Upper lobe of right lung (tissue), 1 donor: ENCODE results near the gene EN1. TPM values are rescaled to one million over a fixed set of nuclear protein-coding genes. Genes with fewer than 3 reads are reported as not detected.
A peak's percentile ranks its signal among the peaks of the same experiment; 100 is the strongest.

Experiments used
- ATAC-seq: fragments of 200-7000 bp; cut with Tn5 transposase; one replicate; pipeline ENCODE4 v1.9.1; 2020; ENCODE audit warnings: mild to moderate bottlenecking, moderate library complexity
- DNase-seq: peaks from one replicate; pipeline ENCODE4 v3.0.0-alpha.2; 2020
- H3K27ac ChIP-seq: fragments of 200-600 bp; one replicate; pipeline ENCODE4 v1.8.0; 2022
- H3K27me3 ChIP-seq: fragments of 200-600 bp; one replicate; pipeline ENCODE4 v1.8.0; 2022; ENCODE audit warnings: mild to moderate bottlenecking
- H3K36me3 ChIP-seq: fragments of 200-600 bp; one replicate; pipeline ENCODE4 v1.8.0; 2022
- H3K4me1 ChIP-seq: fragments of 200-600 bp; one replicate; pipeline ENCODE4 v1.8.0; 2022
- H3K4me3 ChIP-seq: fragments of 200-600 bp; one replicate; pipeline ENCODE4 v1.8.0; 2022; ENCODE audit warnings: mild to moderate bottlenecking
- H3K9me3 ChIP-seq: fragments of 200-600 bp; one replicate; pipeline ENCODE4 v1.8.0; 2022
- intact Hi-C: fragments of 100-400 bp; cut with DNase I; formaldehyde crosslinking; loops from one replicate; pipeline ENCODE4 v1.11.0; 2022
- total RNA-seq: library from RNA; stranded (reverse); fragmentation: NEBNext Ultra II Directional; extraction: Animal tissue kit (Norgen Biotek cat#: 25700); gene quantifications from one replicate; pipeline ENCODE4 v1.2.1, GENCODE V29; 2021
- TF ChIP-seq, protein P1 (sequence below): fragments of 200-600 bp; IDR thresholded peaks from one replicate; pipeline ENCODE4 v1.8.0; 2022; ENCODE audit warnings: antibody characterized with exemption
- donor health status: DM: no; HTN: yes; CAD: no; lungs with severe emphysema.

The EN1 gene
- total RNA-seq, 1 donor from 2014 or later, result not detected

DNA sequence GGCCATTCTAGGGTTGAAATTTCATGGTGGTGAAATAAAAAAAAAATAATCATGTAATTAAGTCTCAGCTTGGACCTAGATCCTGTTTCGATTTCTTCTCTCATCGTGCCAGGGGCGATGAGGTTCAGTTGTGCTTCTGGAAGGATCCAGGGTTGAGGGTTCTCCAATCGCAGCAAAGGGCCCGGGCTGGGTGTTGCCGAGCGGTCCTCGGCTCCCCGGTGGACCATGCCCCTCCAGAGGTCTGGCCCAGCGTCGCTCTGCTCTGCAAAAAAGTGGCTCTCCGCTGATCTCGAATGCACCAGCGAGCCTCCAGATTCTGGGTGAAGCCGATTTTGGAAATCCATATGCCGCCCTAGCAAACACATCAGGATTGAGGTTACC, 39.0 kb downstream of the EN1 start:
- peaks cover 58% of the 10 kb centered on the region for H3K27me3 ChIP-seq
- H3K36me3 ChIP-seq, result no peaks in the 10 kb centered on the region
- H3K4me1 ChIP-seq, result no peaks in the 10 kb centered on the region
- peak overlapping the region; percentile 23 for H3K4me3 ChIP-seq
- no peak for DNase-seq
- H3K27ac ChIP-seq, result no peak overlapping the region
- TF ChIP-seq, protein P1, sequence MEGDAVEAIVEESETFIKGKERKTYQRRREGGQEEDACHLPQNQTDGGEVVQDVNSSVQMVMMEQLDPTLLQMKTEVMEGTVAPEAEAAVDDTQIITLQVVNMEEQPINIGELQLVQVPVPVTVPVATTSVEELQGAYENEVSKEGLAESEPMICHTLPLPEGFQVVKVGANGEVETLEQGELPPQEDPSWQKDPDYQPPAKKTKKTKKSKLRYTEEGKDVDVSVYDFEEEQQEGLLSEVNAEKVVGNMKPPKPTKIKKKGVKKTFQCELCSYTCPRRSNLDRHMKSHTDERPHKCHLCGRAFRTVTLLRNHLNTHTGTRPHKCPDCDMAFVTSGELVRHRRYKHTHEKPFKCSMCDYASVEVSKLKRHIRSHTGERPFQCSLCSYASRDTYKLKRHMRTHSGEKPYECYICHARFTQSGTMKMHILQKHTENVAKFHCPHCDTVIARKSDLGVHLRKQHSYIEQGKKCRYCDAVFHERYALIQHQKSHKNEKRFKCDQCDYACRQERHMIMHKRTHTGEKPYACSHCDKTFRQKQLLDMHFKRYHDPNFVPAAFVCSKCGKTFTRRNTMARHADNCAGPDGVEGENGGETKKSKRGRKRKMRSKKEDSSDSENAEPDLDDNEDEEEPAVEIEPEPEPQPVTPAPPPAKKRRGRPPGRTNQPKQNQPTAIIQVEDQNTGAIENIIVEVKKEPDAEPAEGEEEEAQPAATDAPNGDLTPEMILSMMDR, result no peak
- no peaks in the 10 kb centered on the region for H3K9me3 ChIP-seq
- ATAC-seq, result no peak
- intact Hi-C loops, result no loop called here

DNA sequence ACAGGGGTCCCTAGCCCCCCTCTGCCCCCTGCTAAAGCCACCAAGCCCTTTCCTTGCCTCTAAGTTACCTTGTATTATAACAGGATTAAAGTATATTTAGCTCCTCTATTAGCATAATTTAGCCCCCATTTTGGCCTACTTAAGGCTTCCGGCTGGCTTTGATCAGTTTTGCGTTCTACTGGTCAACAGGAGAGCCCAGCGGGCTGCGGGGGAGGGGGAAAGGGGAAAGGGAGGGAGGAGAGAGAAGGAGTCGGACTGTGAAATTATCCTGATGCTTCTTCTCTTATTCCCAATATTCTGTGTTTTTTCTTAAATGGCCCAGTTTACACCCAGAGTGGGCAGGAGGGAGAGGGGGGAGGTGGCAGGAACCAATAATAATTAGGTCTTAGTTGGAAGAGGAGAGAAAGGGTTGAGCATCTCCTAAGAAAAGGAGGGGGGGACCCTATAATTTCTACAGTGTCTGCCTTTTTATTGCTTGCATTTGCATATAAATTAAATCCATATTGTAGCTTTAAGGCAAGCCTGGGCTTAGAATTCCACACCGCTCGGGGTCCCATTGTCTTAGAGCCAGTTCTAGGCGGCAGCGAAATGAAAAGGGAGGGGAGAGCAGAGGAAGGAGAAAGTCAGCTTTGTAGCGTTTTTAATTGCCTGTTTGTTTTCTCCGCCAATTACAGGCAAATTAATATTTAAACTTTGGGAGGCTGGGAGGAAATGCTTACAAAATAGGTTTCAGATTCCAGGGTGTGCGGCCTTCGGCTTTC, 39.6 kb downstream of the EN1 start:
- Histone ChIP-seq H3K4me1 (no peaks in the 10 kb centered on the region), H3K27me3 (peaks cover 52% of the 10 kb centered on the region), H3K4me3 (peak overlapping the region; percentile 23), H3K36me3 (no peaks in the 10 kb centered on the region), H3K27ac (no peak overlapping the region), H3K9me3 (no peaks in the 10 kb centered on the region)
- intact Hi-C loops, result no loop called here
- ATAC-seq (no peak), DNase-seq (no peak)
- TF ChIP-seq, protein P1, result no peak

DNA sequence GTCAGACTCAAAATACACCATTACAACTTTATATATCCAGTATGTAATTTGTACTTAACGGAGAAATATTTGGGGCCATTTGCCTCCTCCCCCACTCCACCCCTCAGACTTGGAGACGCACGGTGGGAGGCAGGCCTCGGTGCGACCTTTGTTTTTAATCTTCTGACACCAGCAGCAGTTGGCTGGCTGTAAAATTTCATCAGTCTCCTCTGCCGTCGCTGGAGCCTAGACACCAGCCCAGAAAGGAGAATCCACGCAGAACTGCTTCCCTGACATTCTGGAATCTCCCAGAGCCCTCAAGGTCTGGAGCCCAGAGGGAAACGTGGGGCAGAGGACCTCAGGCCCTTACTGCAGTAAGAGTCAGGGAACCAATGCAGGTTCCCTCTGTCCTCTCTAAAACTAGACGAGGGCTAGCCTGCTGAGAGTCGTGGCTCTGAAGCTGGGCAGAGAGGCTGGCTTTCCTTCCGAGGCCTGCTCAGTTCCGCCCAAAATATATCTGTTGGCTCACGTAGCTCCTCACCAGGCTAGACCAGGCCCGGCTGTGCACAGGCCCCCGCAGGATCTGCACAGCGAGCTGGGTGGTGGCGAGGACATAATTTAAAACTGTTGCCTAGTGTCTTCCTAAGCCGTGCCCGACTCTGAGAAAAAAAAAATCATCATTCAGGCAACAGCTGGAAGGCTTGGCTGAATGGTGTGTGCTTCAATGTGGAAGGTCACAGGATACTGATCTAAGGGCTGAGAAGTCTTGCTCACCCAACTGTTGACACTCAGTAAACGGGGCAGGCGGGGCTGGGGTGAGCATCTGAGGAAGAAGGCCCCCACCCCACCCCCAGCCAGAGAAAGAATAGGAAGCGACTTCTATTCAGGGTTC, 40.4 kb downstream of the EN1 start:
- no peak overlapping the region for H3K4me3 ChIP-seq
- no peaks in the 10 kb centered on the region for H3K9me3 ChIP-seq
- H3K27ac ChIP-seq, result no peak overlapping the region
- H3K36me3 ChIP-seq, result no peaks in the 10 kb centered on the region
- ATAC-seq (no peak), DNase-seq (no peak)
- H3K27me3 ChIP-seq, result peaks cover 44% of the 10 kb centered on the region
- intact Hi-C loops, result no loop called here
- TF ChIP-seq, protein P1, result no peak
- H3K4me1 ChIP-seq, result no peaks in the 10 kb centered on the region

DNA sequence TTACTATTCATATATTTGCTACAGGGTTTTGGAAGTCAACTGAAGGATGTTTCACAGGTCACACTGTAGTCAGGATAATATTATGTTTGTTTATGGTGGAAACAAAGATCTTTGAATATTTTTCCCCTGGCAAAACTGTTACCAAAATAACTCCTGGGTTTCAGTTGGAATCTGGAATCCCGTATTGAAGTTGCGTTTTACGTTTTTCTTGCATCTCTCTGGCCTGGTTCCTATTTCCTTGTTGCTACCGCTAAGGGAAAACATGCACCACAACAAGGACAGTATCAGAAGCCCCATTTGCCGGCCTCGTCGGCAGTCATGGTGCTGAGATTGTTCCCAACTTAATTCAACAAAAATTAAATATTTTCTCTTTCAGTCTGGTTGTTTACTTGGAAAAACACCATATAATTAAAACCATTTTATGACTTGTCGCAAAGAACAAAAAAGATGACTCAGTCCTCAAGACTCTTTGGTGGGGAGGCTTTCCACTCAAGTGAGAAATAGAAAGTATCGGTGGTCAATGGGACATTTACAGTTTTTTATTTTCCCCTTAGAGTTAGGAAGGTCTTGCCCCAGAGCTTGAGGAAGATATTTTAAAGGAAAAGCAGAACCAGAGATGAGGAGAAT, 42.3 kb downstream of the EN1 start:
- ATAC-seq (no peak), DNase-seq (no peak)
- no peak overlapping the region for H3K4me3 ChIP-seq
- H3K36me3 ChIP-seq, result no peaks in the 10 kb centered on the region
- H3K4me1 ChIP-seq, result no peaks in the 10 kb centered on the region
- intact Hi-C loops, result no loop called here
- no peaks in the 10 kb centered on the region for H3K9me3 ChIP-seq
- TF ChIP-seq, protein P1, result no peak
- H3K27me3 ChIP-seq, result peaks cover 28% of the 10 kb centered on the region
- no peak overlapping the region for H3K27ac ChIP-seq

DNA sequence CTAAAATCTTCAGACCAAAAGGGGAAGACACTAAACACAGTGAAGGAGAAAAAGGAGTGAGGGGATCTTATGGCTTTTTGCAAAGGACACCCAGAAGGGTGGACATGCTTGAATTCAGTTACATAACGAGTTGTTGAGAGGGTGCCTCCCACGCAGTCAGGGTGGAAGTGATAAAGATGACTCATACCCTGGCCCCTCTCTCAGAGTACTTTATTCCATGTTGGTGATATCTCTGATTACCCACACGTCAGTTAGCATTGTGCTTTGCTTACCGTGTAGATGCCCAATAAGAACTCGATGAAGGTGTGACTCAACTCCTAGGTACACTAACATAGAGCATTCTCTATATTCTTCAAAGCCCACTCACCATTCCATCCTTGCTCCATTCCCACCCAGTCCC, 44.4 kb downstream of the EN1 start:
- Histone ChIP-seq H3K27me3 (peaks cover 17% of the 10 kb centered on the region), H3K4me1 (no peaks in the 10 kb centered on the region), H3K9me3 (no peaks in the 10 kb centered on the region), H3K27ac (no peak overlapping the region), H3K36me3 (no peaks in the 10 kb centered on the region), H3K4me3 (no peak overlapping the region)
- DNase-seq (no peak), ATAC-seq (no peak)
- TF ChIP-seq, protein P1, result no peak
- intact Hi-C loops, result no loop called here
